Spleen (tissue), 7 donors: ENCODE data around the gene KIF16B.

Source experiments
- CTCF ChIP-seq, 11 experiments: fragments of 200-600 bp in 7 of 11; fragments of 450-650 bp in 4 of 11; sonication (generic) in 4 of 11; IDR thresholded peaks in 8 of 11; conservative IDR thresholded peaks in 3 of 11; 1 replicate in 7 of 11; 2 replicates in 4 of 11; pipeline versions ENCODE4 v1.4.0 to v1.8.0; 2016 to 2021; ENCODE audit warnings: antibody characterized with exemption in 11 of 11, inconsistent platforms in 4 of 11, mild to moderate bottlenecking in 1 of 11
- POLR2A ChIP-seq, 3 donors: fragments of 450-650 bp; IDR thresholded peaks; one replicate each; pipeline ENCODE4 v1.5.1; 2017; ENCODE audit warnings: antibody characterized with exemption in 3 of 3, mild to moderate bottlenecking in 1 of 3
- POLR2AphosphoS5 ChIP-seq, 3 donors: sonication (generic); formaldehyde crosslinking; IDR thresholded peaks; one replicate each; pipeline ENCODE4 v1.5.1; 2017; ENCODE audit warnings: antibody characterized with exemption in 3 of 3
- donor health status: DM: no; HTN: no; CAD: no; lungs with moderate emphysema.
- donor health status: DM: no; HTN: no; CAD: no.
- donor health status: DM: no; HTN: no; CAD: no.

- TF ChIP-seq POLR2A (IDR thresholded peaks at IDR 0.05) (no peak), POLR2AphosphoS5 (IDR thresholded peaks at IDR 0.05) (no peak), CTCF (IDR thresholded peaks at IDR 0.05 in 8 of 11, conservative IDR thresholded peaks at IDR 0.05 in 3 of 11) (no peak)
Observed at GRCh38 chr20:16485401-16485800, 87.8 kb downstream of the KIF16B start.
